ENCODE results near the gene PCDH1.

Gene PCDH1

DNA sequence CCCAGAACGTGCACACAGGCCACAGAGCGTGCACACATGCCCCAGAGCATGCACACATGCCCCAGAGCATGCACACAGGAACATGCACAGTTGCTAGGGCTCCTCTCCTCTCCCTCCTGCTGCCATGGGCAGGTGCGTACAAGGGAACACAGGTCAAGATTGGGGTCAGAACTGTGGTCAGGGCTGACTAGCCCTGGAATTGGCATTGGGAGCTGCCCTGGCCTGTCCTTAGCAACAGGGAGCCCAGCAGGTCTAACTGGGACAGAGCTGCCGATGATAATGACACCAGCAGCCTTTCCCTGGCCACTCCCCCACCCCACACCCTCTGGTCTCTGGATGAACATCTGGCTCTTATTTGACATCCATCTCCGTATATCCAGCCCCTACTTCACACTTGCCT lies 8.0 kb downstream of the PCDH1 start:
- Histone ChIP-seq H3K4me3 (ENCODE audit: low read length, poor library complexity, severe bottlenecking) (no peak overlapping the region), H3K27me3 (ENCODE audit: insufficient read depth, low read length, poor library complexity, severe bottlenecking) (no peaks in the 10 kb centered on the region), H3K9ac (ENCODE audit: low read depth, low read length, poor library complexity, severe bottlenecking) (no peak overlapping the region), H3K36me3 (ENCODE audit: insufficient read depth, low read length) (no peaks in the 10 kb centered on the region), H3K9me2 (replicated peaks; ENCODE audit: low read depth, low read length) (no peaks in the 10 kb centered on the region), H3K4me2 (ENCODE audit: low read depth, low read length, poor library complexity, severe bottlenecking) (no peak overlapping the region), H3K4me1 (ENCODE audit: insufficient read depth, low read length, poor library complexity, severe bottlenecking) (no peaks in the 10 kb centered on the region), H3K79me2 (ENCODE audit: insufficient read depth, low read length) (no peaks in the 10 kb centered on the region), H3K9me3 (ENCODE audit: insufficient read depth, low read depth, low read length) (no peaks in the 10 kb centered on the region), H2AFZ (ENCODE audit: low read length) (no peak overlapping the region), H3F3A (ENCODE audit: low read depth) (no peaks in the 10 kb centered on the region), H4K20me1 (ENCODE audit: insufficient read depth, low read length, poor library complexity, severe bottlenecking) (no peaks in the 10 kb centered on the region)
- TF ChIP-seq EZH2phosphoT487 (IDR thresholded peaks at IDR 0.05; ENCODE audit: borderline replicate concordance), result no peak
- TF ChIP-seq, protein P1, sequence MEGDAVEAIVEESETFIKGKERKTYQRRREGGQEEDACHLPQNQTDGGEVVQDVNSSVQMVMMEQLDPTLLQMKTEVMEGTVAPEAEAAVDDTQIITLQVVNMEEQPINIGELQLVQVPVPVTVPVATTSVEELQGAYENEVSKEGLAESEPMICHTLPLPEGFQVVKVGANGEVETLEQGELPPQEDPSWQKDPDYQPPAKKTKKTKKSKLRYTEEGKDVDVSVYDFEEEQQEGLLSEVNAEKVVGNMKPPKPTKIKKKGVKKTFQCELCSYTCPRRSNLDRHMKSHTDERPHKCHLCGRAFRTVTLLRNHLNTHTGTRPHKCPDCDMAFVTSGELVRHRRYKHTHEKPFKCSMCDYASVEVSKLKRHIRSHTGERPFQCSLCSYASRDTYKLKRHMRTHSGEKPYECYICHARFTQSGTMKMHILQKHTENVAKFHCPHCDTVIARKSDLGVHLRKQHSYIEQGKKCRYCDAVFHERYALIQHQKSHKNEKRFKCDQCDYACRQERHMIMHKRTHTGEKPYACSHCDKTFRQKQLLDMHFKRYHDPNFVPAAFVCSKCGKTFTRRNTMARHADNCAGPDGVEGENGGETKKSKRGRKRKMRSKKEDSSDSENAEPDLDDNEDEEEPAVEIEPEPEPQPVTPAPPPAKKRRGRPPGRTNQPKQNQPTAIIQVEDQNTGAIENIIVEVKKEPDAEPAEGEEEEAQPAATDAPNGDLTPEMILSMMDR (conservative IDR thresholded peaks at IDR 0.05; ENCODE audit: low read length), result no peak

DNA sequence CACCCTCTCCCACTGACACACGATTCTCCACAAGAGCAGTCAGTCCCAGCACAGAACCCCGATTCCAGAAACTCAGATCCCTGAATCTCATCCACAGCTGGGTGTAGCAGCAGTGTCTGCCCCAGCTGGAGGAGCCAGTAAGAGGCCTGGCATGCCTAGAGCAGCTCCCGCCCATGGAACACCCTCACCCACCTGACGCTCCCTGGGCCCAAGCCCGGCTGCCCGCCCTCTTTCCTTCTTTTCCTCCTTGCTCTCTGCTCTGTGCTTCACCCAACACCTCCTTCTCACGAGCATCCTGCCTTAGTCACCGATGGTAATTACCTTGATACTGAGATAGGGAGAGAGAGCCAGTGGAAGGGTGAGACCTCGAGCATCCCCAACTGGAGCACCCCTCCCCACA lies 8.7 kb downstream of the PCDH1 start:
- no peaks in the 10 kb centered on the region for H3K79me2 ChIP-seq (ENCODE audit: insufficient read depth, low read length)
- no peak overlapping the region for H3K9ac ChIP-seq (ENCODE audit: low read depth, low read length, poor library complexity, severe bottlenecking)
- H3K4me3 ChIP-seq (ENCODE audit: low read length, poor library complexity, severe bottlenecking), result no peak overlapping the region
- no peaks in the 10 kb centered on the region for H3K36me3 ChIP-seq (ENCODE audit: insufficient read depth, low read length)
- no peaks in the 10 kb centered on the region for H3K9me2 ChIP-seq (replicated peaks; ENCODE audit: low read depth, low read length)
- no peak overlapping the region for H3K4me2 ChIP-seq (ENCODE audit: low read depth, low read length, poor library complexity, severe bottlenecking)
- no peaks in the 10 kb centered on the region for H3K4me1 ChIP-seq (ENCODE audit: insufficient read depth, low read length, poor library complexity, severe bottlenecking)
- no peak overlapping the region for H2AFZ ChIP-seq (ENCODE audit: low read length)
- H3K27me3 ChIP-seq (ENCODE audit: insufficient read depth, low read length, poor library complexity, severe bottlenecking), result no peaks in the 10 kb centered on the region
- no peaks in the 10 kb centered on the region for H3K9me3 ChIP-seq (ENCODE audit: insufficient read depth, low read depth, low read length)
- no peaks in the 10 kb centered on the region for H3F3A ChIP-seq (ENCODE audit: low read depth)
- no peaks in the 10 kb centered on the region for H4K20me1 ChIP-seq (ENCODE audit: insufficient read depth, low read length, poor library complexity, severe bottlenecking)
- TF ChIP-seq, protein P1 (conservative IDR thresholded peaks at IDR 0.05; ENCODE audit: low read length), result no peak
- no peak for TF ChIP-seq EZH2phosphoT487 (IDR thresholded peaks at IDR 0.05; ENCODE audit: borderline replicate concordance)

DNA sequence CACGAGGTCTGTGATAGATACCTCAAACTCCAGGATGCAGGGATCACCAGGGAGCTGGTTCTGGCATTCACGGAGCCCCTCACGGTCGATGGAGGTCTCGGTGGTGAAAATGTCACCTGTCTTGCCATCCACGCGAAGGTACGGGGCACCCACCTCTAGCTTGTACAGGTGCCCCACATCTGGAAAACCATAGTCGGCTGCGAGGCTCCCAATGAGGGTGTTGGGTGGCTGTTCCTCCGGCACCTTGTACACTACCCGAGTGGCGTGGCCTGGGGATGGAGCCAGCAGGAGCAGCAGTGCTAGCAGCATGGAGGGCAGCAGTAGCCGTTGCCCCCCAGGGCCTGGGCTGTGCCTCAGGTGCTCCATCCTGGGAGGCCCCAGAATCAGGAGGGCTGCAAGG lies 9.2 kb downstream of the PCDH1 start:
- H3K27me3 ChIP-seq (ENCODE audit: insufficient read depth, low read length, poor library complexity, severe bottlenecking), result no peaks in the 10 kb centered on the region
- TF ChIP-seq, protein P1 (conservative IDR thresholded peaks at IDR 0.05; ENCODE audit: low read length), result no peak
- no peak for TF ChIP-seq EZH2phosphoT487 (IDR thresholded peaks at IDR 0.05; ENCODE audit: borderline replicate concordance)
- H3K9me3 ChIP-seq (ENCODE audit: insufficient read depth, low read depth, low read length), result no peaks in the 10 kb centered on the region
- H3K9me2 ChIP-seq (replicated peaks; ENCODE audit: low read depth, low read length), result no peaks in the 10 kb centered on the region
- H3F3A ChIP-seq (ENCODE audit: low read depth), result no peaks in the 10 kb centered on the region
- H3K9ac ChIP-seq (ENCODE audit: low read depth, low read length, poor library complexity, severe bottlenecking), result no peak overlapping the region
- H3K79me2 ChIP-seq (ENCODE audit: insufficient read depth, low read length), result no peaks in the 10 kb centered on the region
- no peaks in the 10 kb centered on the region for H3K36me3 ChIP-seq (ENCODE audit: insufficient read depth, low read length)
- no peak overlapping the region for H2AFZ ChIP-seq (ENCODE audit: low read length)
- no peaks in the 10 kb centered on the region for H4K20me1 ChIP-seq (ENCODE audit: insufficient read depth, low read length, poor library complexity, severe bottlenecking)
- no peak overlapping the region for H3K4me2 ChIP-seq (ENCODE audit: low read depth, low read length, poor library complexity, severe bottlenecking)
- no peak overlapping the region for H3K4me3 ChIP-seq (ENCODE audit: low read length, poor library complexity, severe bottlenecking)
- no peaks in the 10 kb centered on the region for H3K4me1 ChIP-seq (ENCODE audit: insufficient read depth, low read length, poor library complexity, severe bottlenecking)
